ENCODE measurements around the gene SEMA6C. TPM values are rescaled to one million over a fixed set of nuclear protein-coding genes. Genes with fewer than 3 reads are reported as not detected.
"Not testable (repeated sequence)": the region's sequence is repeated elsewhere in the genome, so short reads cannot be mapped to it uniquely, and the experiment has no call there.

Gene SEMA6C
- total RNA-seq, 1 donor = 10.2 TPM

- DNase-seq (ENCODE audit: low read depth in 2 of 3, low spot score in 2 of 3) = no peak
Measured at GRCh38 chr1:151132335-151133017, 14.0 kb downstream of the SEMA6C start.

GRCh38 chr1:151131701-151132334, 14.6 kb downstream of the SEMA6C start:
- no peak for DNase-seq (ENCODE audit: low read depth in 2 of 3, low spot score in 2 of 3)

- peak; percentile 45 to 96 (median 93) for DNase-seq (ENCODE audit: low read depth in 2 of 3, low spot score in 2 of 3)
Measured at GRCh38 chr1:151130987-151131586, 15.3 kb downstream of the SEMA6C start.

- DNase-seq (ENCODE audit: low read depth in 2 of 3, low spot score in 2 of 3) = no peak
Measured at GRCh38 chr1:151128800-151129199, 17.6 kb downstream of the SEMA6C start.

- no peak for DNase-seq (ENCODE audit: low read depth in 2 of 3, low spot score in 2 of 3)
Measured at GRCh38 chr1:151124763-151125403, 21.5 kb downstream of the SEMA6C start.

GRCh38 chr1:151113877-151114276, 32.6 kb downstream of the SEMA6C start:
- DNase-seq (ENCODE audit: low read depth in 2 of 3, low spot score in 2 of 3) = no peak

- no peak for DNase-seq (ENCODE audit: low read depth in 2 of 3, low spot score in 2 of 3)
Measured at GRCh38 chr1:151108331-151108730, 38.1 kb downstream of the SEMA6C start.

GRCh38 chr1:151106894-151107293, 39.5 kb downstream of the SEMA6C start:
- no peak for DNase-seq (ENCODE audit: low read depth in 2 of 3, low spot score in 2 of 3)

GRCh38 chr1:151104630-151105029, 41.8 kb downstream of the SEMA6C start:
- DNase-seq (ENCODE audit: low read depth in 2 of 3, low spot score in 2 of 3) = no peak

- DNase-seq (ENCODE audit: low read depth in 2 of 3, low spot score in 2 of 3) = no peak
Measured at GRCh38 chr1:151098126-151098525, 48.3 kb downstream of the SEMA6C start.

- not testable (repeated sequence) for DNase-seq (ENCODE audit: low read depth in 2 of 3, low spot score in 2 of 3)
Measured at GRCh38 chr1:151097426-151097825, 49.0 kb downstream of the SEMA6C start.

GRCh38 chr1:151085953-151086559, 60.4 kb downstream of the SEMA6C start:
- DNase-seq (ENCODE audit: low read depth in 2 of 3, low spot score in 2 of 3) = no peak

Other genes starting within 250 kb of the SEMA6C start
- gene SETDB1, start 220.3 kb downstream of the SEMA6C start, total RNA-seq = 47.9 TPM
- 123 TPM for gene CERS2, start 171.8 kb downstream of the SEMA6C start, total RNA-seq
- 0.54 TPM for gene ANXA9, start 164.3 kb downstream of the SEMA6C start, total RNA-seq
- gene MINDY1, start 139.7 kb downstream of the SEMA6C start, total RNA-seq = 41.7 TPM
- gene PRUNE1, start 138.2 kb downstream of the SEMA6C start, total RNA-seq = 22.6 TPM
- gene BNIPL, start 110.0 kb downstream of the SEMA6C start, total RNA-seq = under 0.01 TPM
- 5.1 TPM for gene C1orf56, start 98.9 kb downstream of the SEMA6C start, total RNA-seq
- gene CDC42SE1, start 87.0 kb downstream of the SEMA6C start, total RNA-seq = 75.4 TPM
- gene MLLT11, start 86.2 kb downstream of the SEMA6C start, total RNA-seq = 1.9 TPM
- 5.7 TPM for gene GABPB2, start 75.9 kb downstream of the SEMA6C start, total RNA-seq
- 74.1 TPM for gene TNFAIP8L2, start 10.0 kb upstream of the SEMA6C start, total RNA-seq
- 2.4 TPM for gene LYSMD1, start 19.3 kb upstream of the SEMA6C start, total RNA-seq
- 21.5 TPM for gene SCNM1, start 19.5 kb upstream of the SEMA6C start, total RNA-seq
- under 0.01 TPM for gene TMOD4, start 29.4 kb upstream of the SEMA6C start, total RNA-seq
- gene VPS72, start 43.6 kb upstream of the SEMA6C start, total RNA-seq = 43.4 TPM
- gene PIP5K1A, start 51.9 kb upstream of the SEMA6C start, total RNA-seq = 28.5 TPM
- gene PSMD4, start 108.1 kb upstream of the SEMA6C start, total RNA-seq = 194 TPM
- 45.5 TPM for gene ZNF687, start 135.7 kb upstream of the SEMA6C start, total RNA-seq
- gene PI4KB, start 180.8 kb upstream of the SEMA6C start, total RNA-seq = 70.0 TPM
- gene RFX5, start 200.6 kb upstream of the SEMA6C start, total RNA-seq = 89.7 TPM
- 3.0 TPM for gene SELENBP1, start 226.1 kb upstream of the SEMA6C start, total RNA-seq